ENCODE measurements around the gene KLHL6.
A peak's percentile ranks its signal among the peaks of the same experiment; 100 is the strongest.
"Not testable (repeated sequence)": the region's sequence is repeated elsewhere in the genome, so short reads cannot be mapped to it uniquely, and the experiment has no call there.

Gene KLHL6

GRCh38 chr3:183536238-183536880 lies 19.1 kb downstream of the KLHL6 start:
- TF ChIP-seq CTCF (IDR thresholded peaks at IDR 0.05; ENCODE audit: extremely low read depth, insufficient read depth, missing control alignments): no peak
- in situ Hi-C loops (cut with MboI; ENCODE audit: low pct_unique_long_range_greater_than_20kb, low sequenced_read_pairs, unreplicated experiment): no loop called here

GRCh38 chr3:183534249-183534648 lies 21.3 kb downstream of the KLHL6 start:
- DNase-seq (ENCODE audit: low spot score): no peak
- TF ChIP-seq CTCF (IDR thresholded peaks at IDR 0.05; ENCODE audit: extremely low read depth, insufficient read depth, missing control alignments): no peak
- in situ Hi-C loops (cut with MboI; ENCODE audit: low pct_unique_long_range_greater_than_20kb, low sequenced_read_pairs, unreplicated experiment): no loop called here

More at GRCh38 chr3:183536238-183536880, 19.1 kb downstream of the KLHL6 start:
- DNase-seq (ENCODE audit: low spot score): peak; percentile 53

- DNase-seq (ENCODE audit: low spot score): peak; percentile 48
- in situ Hi-C loops (cut with MboI; ENCODE audit: low pct_unique_long_range_greater_than_20kb, low sequenced_read_pairs, unreplicated experiment): no loop called here
- TF ChIP-seq CTCF (IDR thresholded peaks at IDR 0.05; ENCODE audit: extremely low read depth, insufficient read depth, missing control alignments): no peak
These were observed 21.9 kb downstream of the KLHL6 start for GRCh38 chr3:183533412-183534132.

GRCh38 chr3:183532620-183533411 lies 22.7 kb downstream of the KLHL6 start:
- DNase-seq (ENCODE audit: low spot score): no peak
- in situ Hi-C loops (cut with MboI; ENCODE audit: low pct_unique_long_range_greater_than_20kb, low sequenced_read_pairs, unreplicated experiment): no loop called here
- no peak for TF ChIP-seq CTCF (IDR thresholded peaks at IDR 0.05; ENCODE audit: extremely low read depth, insufficient read depth, missing control alignments)

GRCh38 chr3:183529717-183530116 lies 25.8 kb downstream of the KLHL6 start:
- no peak for DNase-seq (ENCODE audit: low spot score)
- in situ Hi-C loops (cut with MboI; ENCODE audit: low pct_unique_long_range_greater_than_20kb, low sequenced_read_pairs, unreplicated experiment): no loop called here
- no peak for TF ChIP-seq CTCF (IDR thresholded peaks at IDR 0.05; ENCODE audit: extremely low read depth, insufficient read depth, missing control alignments)

GRCh38 chr3:183529185-183529584 lies 26.3 kb downstream of the KLHL6 start:
- no peak for TF ChIP-seq CTCF (IDR thresholded peaks at IDR 0.05; ENCODE audit: extremely low read depth, insufficient read depth, missing control alignments)

GRCh38 chr3:183528758-183529157 lies 26.7 kb downstream of the KLHL6 start:
- DNase-seq (ENCODE audit: low spot score); in situ Hi-C loops (cut with MboI; ENCODE audit: low pct_unique_long_range_greater_than_20kb, low sequenced_read_pairs, unreplicated experiment): not testable (repeated sequence)

More at GRCh38 chr3:183529185-183529584, 26.3 kb downstream of the KLHL6 start:
- DNase-seq (ENCODE audit: low spot score): no peak
- in situ Hi-C loops (cut with MboI; ENCODE audit: low pct_unique_long_range_greater_than_20kb, low sequenced_read_pairs, unreplicated experiment): no loop called here
